Bladder microvascular endothelial cell (primary cell): ENCODE measurements around the gene PCDHGA1. TPM values are rescaled to one million over a fixed set of nuclear protein-coding genes. Genes with fewer than 3 reads are reported as not detected.

ENCODE experiments used
- total RNA-seq: library from RNA; depleted of rRNA; stranded (reverse); fragments of >200 nt; gene quantifications from 2 replicates; pipeline ENCODE4 v1.2.3, GENCODE V29; 2014

Gene PCDHGA1
- total RNA-seq, 1 donor from 2014 or later = 1.1 TPM

DNA sequence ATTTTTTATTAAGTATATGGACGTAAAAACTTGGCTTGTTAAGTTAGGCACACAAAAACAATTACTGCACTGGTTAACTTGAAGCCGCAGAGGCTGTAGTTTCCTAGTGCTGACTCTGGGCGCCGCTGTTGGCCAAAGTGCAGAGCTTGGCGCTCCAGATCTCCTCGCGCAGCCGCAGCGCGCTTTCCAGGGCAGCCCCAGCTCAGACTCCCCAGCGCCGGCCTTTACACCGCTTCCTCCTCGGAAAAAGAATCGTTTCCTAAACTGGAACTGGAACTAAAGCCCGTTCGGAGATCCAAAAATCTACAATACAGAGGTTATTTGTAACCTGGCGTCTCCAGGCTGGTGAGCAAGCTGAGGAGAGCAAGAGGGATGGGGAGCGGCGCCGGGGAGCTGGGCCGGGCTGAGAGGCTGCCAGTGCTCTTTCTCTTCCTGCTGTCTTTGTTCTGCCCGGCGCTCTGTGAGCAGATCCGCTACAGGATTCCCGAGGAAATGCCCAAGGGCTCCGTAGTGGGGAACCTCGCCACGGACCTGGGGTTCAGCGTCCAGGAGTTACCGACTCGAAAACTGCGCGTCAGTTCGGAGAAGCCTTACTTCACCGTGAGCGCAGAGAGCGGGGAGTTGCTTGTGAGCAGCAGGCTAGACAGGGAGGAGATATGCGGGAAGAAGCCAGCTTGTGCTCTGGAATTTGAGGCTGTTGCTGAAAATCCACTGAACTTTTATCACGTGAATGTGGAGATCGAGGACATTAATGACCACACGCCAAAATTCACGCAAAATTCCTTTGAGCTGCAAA lies 67.6 kb downstream of the PCDHGA1 start, which contains the start of gene PCDHGB5:
Gene PCDHGB5, plus strand, starts transcription at position 192 of the 796 bp plus-strand sequence. Its CDS starts 181 bp downstream, at position 373.

DNA sequence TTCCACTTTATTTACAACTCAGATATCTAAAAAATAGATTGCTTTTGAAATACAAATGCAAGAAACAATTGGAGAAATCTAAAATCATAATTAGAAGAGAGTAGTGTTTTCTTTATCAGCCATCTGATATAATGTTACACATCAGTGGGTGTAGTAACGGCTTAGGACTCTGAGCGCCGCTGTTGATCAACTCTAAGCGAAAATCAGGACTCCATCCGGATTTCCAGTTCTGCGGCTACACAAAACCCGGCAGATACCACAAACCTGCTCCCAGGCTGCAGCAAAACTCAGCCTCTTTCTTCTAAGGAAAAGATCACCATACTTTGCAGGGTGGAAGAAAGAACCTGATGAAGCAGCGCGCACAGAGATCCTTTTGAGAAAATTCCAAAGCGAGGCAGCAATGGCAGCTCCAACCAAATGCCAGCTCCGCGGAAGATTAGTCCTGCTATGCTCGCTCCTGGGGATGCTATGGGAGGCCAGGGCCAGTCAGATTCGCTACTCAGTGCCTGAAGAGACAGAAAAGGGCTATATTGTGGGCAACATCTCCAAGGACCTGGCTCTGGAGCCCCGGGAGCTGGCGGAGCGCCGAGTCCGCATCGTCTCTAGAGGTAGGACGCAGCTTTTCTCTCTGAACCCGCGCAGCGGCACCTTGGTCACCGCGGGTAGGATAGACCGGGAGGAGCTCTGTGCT lies 72.4 kb downstream of the PCDHGA1 start, which contains the start of gene PCDHGA9:
Gene PCDHGA9, plus strand, starts transcription at position 226 of the 691 bp plus-strand sequence. Its CDS starts 175 bp downstream, at position 401.

DNA sequence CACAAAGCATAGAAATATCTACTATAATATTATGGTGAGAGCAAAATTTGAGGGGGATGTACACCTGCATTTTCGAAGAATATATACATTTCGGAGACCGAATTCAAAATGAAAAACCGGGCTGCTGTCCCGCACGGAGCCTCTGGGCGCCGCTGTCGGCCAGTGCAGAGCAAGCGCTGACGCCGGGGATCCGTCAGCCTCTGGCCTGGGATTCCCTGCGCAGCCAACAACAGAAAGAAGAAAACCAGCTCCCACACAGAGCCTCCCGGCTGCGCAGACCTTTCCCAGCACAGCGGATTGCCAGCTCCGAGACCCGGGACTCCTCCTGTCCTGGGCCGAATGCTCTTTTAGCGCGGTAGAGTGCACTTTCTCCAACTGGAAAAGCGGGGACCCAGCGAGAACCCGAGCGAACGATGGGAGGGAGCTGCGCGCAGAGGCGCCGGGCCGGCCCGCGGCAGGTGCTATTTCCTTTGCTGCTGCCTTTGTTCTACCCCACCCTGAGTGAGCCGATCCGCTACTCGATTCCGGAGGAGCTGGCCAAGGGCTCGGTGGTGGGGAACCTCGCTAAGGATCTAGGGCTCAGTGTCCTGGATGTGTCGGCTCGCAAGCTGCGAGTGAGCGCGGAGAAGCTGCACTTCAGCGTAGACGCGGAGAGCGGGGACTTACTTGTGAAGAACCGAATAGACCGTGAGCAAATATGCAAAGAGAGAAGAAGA lies 77.6 kb downstream of the PCDHGA1 start, which contains the start of gene PCDHGB6:
Gene PCDHGB6, plus strand, starts transcription at position 232 of the 716 bp plus-strand sequence. Its CDS starts 182 bp downstream, at position 414.

DNA sequence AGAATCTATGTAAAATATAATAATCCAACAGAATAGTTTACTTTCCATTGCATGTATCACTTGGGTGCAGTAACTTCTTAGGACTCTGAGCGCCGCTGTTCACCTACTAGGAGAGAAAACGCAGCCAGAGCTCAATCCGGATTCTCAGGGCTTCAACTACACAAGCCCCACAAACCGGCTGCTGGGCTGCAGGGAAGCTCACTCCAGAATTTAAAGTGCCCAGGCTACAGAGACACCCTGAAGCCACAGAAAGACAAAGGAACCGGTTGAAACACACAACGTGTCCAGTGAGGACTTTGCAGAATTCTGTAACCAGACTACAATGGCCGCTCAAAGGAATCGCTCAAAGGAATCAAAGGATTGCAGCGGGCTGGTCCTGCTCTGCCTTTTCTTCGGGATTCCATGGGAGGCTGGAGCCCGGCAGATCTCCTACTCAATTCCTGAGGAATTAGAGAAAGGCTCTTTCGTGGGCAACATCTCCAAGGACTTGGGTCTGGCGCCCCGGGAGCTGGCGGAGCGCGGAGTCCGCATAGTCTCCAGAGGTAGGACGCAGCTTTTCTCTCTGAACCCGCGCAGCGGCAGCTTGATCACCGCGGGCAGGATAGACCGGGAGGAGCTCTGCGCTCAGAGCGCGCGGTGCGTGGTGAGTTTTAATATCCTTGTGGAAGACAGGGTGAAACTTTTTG lies 82.7 kb downstream of the PCDHGA1 start, which contains the start of gene PCDHGA10:
Gene PCDHGA10, plus strand, starts transcription at position 134 of the 686 bp plus-strand sequence. Its CDS starts 189 bp downstream, at position 323.

DNA sequence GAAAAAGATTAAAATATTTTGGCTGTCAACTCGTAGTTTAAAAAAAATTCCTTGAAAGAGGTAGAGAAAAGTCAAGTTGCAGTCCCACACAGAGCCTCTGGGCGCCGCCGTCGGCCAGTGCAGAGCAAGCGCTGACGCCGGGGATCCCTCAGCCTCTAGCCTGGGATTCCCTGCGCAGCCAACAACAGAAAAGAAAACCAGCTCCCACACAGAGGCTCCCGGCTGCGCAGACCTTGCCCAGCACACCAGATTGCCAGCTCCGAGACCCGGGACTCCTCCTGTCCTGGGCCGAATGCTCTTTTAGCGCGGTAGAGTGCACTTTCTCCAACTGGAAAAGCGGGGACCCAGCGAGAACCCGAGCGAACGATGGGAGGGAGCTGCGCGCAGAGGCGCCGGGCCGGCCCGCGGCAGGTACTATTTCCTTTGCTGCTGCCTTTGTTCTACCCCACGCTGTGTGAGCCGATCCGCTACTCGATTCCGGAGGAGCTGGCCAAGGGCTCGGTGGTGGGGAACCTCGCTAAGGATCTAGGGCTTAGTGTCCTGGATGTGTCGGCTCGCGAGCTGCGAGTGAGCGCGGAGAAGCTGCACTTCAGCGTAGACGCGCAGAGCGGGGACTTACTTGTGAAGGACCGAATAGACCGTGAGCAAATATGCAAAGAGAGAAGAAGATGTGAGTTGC lies 87.3 kb downstream of the PCDHGA1 start, which contains the start of gene PCDHGB7:
Gene PCDHGB7, plus strand, starts transcription at position 184 of the 679 bp plus-strand sequence. Its CDS starts 183 bp downstream, at position 367.

DNA sequence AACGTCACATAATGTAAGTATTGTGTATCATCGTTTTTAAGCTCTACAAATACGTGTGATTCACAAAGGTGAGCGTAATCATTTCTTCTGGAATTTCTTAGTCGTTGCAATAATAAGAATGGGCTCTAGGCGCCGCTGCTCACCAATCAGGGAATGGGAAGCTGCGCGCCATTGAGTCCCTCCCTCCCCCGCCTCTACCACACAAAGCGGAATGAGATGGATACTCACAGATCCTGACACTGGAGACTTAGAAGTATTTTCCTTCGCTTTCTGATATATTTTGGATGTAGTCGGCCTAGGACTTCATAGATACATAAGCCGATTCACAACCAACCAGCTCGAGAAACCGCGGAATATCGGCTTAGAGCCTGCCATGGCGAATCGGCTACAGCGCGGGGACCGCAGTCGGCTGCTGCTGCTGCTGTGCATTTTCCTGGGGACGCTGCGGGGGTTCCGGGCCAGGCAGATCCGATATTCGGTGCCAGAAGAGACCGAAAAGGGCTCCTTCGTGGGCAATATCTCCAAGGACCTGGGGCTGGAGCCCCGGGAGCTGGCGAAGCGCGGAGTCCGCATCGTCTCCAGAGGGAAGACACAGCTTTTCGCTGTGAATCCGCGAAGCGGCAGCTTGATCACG lies 90.7 kb downstream of the PCDHGA1 start, which contains the start of gene PCDHGA11:
Gene PCDHGA11, plus strand, starts transcription at position 197 of the 634 bp plus-strand sequence. Its CDS starts 177 bp downstream, at position 374.

DNA sequence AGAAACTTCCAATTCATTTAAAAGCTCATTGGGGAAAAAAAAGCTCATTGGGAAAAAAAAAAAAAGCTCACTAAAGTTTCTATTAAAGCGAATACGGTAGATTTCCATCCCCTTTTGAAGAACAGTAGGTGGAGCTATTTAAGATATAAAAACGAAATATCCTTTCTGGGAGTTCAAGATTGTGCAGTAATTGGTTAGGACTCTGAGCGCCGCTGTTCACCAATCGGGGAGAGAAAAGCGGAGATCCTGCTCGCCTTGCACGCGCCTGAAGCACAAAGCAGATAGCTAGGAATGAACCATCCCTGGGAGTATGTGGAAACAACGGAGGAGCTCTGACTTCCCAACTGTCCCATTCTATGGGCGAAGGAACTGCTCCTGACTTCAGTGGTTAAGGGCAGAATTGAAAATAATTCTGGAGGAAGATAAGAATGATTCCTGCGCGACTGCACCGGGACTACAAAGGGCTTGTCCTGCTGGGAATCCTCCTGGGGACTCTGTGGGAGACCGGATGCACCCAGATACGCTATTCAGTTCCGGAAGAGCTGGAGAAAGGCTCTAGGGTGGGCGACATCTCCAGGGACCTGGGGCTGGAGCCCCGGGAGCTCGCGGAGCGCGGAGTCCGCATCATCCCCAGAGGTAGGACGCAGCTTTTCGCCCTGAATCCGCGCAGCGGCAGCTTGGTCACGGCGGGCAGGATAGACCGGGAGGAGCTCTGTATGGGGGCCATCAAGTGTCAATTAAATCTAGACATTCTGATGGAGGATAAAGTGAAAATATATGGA lies 100.2 kb downstream of the PCDHGA1 start, which contains the start of gene PCDHGA12:
Gene PCDHGA12, plus strand, starts transcription at position 176 of the 782 bp plus-strand sequence. Its CDS starts 253 bp downstream, at position 429.

DNA sequence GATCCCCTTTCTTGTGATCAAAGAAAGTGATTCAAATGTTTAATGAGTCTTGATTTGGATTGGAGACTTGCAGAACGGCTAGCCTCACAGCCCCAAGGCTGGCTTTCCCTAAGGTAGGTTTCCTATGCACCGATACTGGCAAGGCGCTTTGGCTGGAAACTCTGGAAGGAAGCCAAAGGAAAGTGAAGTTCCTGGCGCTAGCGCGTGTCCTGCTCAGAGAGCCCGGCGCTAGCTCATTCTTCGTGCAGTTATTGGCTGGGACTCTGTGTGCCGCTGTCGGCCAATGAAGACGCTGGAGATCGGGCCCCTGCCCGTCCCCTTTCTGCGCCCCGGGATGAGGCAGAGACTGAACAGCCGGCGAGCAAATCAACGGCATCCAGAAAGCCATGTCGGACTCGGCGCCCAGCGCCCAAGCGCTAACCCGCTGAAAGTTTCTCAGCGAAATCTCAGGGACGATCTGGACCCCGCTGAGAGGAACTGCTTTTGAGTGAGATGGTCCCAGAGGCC lies 145.4 kb downstream of the PCDHGA1 start, which contains the start of gene PCDHGC3:
Gene PCDHGC3, plus strand, starts transcription at position 342 of the 507 bp plus-strand sequence. Its CDS starts 151 bp downstream, at position 493.

DNA sequence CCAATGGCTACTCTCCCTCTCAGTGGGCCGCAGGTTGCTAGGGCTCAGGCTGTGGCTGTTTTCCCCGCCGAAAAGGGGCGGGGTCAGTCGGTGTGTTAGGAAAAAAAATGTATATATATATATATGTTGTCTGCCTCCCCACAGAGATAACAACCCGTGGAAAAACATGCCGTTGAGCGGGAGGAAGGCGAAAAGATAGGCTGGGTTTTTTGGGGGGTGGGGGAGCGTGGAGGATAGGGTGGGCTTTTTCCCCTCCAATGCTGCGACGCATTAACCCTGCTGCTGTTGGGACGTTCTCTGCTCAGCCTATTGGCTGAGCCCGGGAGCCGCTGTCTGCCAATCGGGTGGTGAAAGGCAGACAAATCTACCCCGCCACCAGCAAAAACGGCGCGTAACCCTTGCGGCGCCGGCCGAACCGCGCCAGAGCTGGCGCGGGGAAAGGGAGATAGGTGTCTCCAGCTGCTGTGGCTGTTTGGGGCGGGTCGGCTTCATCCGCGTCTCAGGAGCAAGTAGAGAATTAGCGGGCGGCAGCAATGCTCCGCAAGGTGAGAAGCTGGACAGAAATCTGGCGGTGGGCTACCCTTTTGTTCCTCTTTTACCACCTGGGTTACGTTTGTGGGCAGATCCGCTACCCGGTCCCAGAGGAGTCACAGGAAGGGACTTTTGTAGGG lies 154.5 kb downstream of the PCDHGA1 start, which contains the start of gene PCDHGC4:
Gene PCDHGC4, plus strand, starts transcription at position 390 of the 671 bp plus-strand sequence. Its CDS starts 144 bp downstream, at position 534.

DNA sequence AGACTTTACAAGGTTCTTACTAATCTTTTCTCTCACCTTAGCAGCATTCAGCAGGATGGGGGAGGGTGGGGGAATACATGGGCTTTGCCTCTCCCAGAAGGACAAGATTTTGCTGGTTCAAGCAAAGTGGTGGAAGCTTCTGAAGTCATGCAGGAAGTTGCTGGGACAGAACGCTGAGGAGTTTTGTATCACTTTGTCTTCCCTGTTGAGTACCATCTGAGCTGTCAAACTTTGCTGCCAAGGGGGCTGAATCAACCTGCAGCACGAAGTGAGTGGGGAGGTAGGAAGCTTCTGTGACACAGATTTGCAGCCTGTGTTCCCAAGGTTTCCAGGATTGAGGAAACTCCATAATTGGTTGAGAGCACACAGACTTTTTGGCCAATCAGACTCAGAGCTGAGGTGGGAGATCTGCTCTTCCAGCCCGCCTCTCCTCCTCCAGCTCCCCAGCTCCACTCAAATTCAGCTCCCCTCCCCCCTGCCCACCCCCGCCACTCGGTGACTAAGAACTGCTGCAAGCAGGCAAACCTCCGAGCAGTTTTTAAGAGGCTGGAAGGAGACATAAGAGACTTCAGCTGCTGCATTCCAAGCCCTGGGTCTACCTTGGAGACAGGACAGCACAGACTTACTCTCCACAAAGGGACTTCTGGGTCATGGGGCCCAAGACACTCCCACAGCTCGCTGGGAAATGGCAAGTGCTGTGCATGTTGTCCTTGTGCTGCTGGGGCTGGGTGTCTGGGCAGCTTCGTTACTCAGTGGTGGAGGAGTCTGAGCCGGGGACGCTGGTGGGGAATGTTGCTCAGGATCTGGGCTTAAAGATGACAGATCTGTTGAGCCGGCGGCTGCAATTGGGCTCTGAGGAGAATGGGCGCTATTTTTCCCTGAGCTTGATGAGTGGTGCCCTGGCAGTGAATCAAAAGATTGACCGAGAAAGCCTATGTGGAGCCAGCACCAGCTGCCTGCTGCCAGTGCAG lies 158.6 kb downstream of the PCDHGA1 start, which contains the start of gene PCDHGC5:
Gene PCDHGC5, plus strand, starts transcription at position 491 of the 971 bp plus-strand sequence. Its CDS starts 160 bp downstream, at position 651.

Other genes with a start within 250 kb of the PCDHGA1 start
- gene PCDHB2, start 235.9 kb upstream of the PCDHGA1 start, total RNA-seq = 0.81 and 2.3 TPM in 2 replicates
- gene PCDHB3, start 230.0 kb upstream of the PCDHGA1 start, total RNA-seq = 0.32 and 1.2 TPM in 2 replicates
- under 0.01 and 0.25 TPM in 2 replicates for gene PCDHB4, start 208.7 kb upstream of the PCDHGA1 start, total RNA-seq
- gene PCDHB5, start 195.3 kb upstream of the PCDHGA1 start, total RNA-seq = 0.32 and 3.6 TPM in 2 replicates
- gene PCDHB6, start 180.5 kb upstream of the PCDHGA1 start, total RNA-seq = 0.25 TPM in 1 of 2 replicates, not detected in the other
- gene PCDHB7, start 157.9 kb upstream of the PCDHGA1 start, total RNA-seq = 0.16 and 1.5 TPM in 2 replicates
- 0.16 and 1.3 TPM in 2 replicates for gene PCDHB8, start 152.7 kb upstream of the PCDHGA1 start, total RNA-seq
- under 0.01 and 0.63 TPM in 2 replicates for gene PCDHB16, start 148.1 kb upstream of the PCDHGA1 start, total RNA-seq
- 0.16 and 0.31 TPM in 2 replicates for gene PCDHB9, start 143.4 kb upstream of the PCDHGA1 start, total RNA-seq
- 0.49 and 1.6 TPM in 2 replicates for gene PCDHB10, start 138.2 kb upstream of the PCDHGA1 start, total RNA-seq
- gene PCDHB11, start 130.9 kb upstream of the PCDHGA1 start, total RNA-seq = 0.16 and 0.69 TPM in 2 replicates
- 0.16 and 1.3 TPM in 2 replicates for gene PCDHB12, start 121.8 kb upstream of the PCDHGA1 start, total RNA-seq
- gene PCDHB13, start 116.6 kb upstream of the PCDHGA1 start, total RNA-seq = 0.32 and 3.3 TPM in 2 replicates
- gene PCDHB14, start 107.2 kb upstream of the PCDHGA1 start, total RNA-seq = 0.49 and 1.8 TPM in 2 replicates
- gene PCDHB15, start 85.1 kb upstream of the PCDHGA1 start, total RNA-seq = 0.32 and 1.2 TPM in 2 replicates
- gene SLC25A2, start 26.5 kb upstream of the PCDHGA1 start, total RNA-seq = 0.16 and 0.44 TPM in 2 replicates
- 53.3 and 79.0 TPM in 2 replicates for gene TAF7, start 9.7 kb upstream of the PCDHGA1 start, total RNA-seq
- 0.81 and 1.9 TPM in 2 replicates for gene PCDHGA2, start 8.2 kb downstream of the PCDHGA1 start, total RNA-seq
- gene PCDHGA3, start 13.3 kb downstream of the PCDHGA1 start, total RNA-seq = 0.32 and 0.82 TPM in 2 replicates
- 0.65 and 2.8 TPM in 2 replicates for gene PCDHGB1, start 19.6 kb downstream of the PCDHGA1 start, total RNA-seq
- gene PCDHGA4, start 24.5 kb downstream of the PCDHGA1 start, total RNA-seq = 1.3 and 6.1 TPM in 2 replicates
- gene PCDHGB2, start 29.5 kb downstream of the PCDHGA1 start, total RNA-seq = 1.1 and 5.1 TPM in 2 replicates
- gene PCDHGA5, start 33.6 kb downstream of the PCDHGA1 start, total RNA-seq = 0.49 and 2.0 TPM in 2 replicates
- 1.5 and 8.4 TPM in 2 replicates for gene PCDHGB3, start 39.7 kb downstream of the PCDHGA1 start, total RNA-seq
- 1.5 and 4.1 TPM in 2 replicates for gene PCDHGA6, start 43.4 kb downstream of the PCDHGA1 start, total RNA-seq
- gene PCDHGA7, start 52.2 kb downstream of the PCDHGA1 start, total RNA-seq = 0.65 and 3.3 TPM in 2 replicates
- 8.3 and 20.1 TPM in 2 replicates for gene PCDHGB4, start 57.2 kb downstream of the PCDHGA1 start, total RNA-seq
- gene PCDHGA8, start 62.1 kb downstream of the PCDHGA1 start, total RNA-seq = 0.65 and 3.0 TPM in 2 replicates
- gene PCDHGB5, start 67.4 kb downstream of the PCDHGA1 start, total RNA-seq = 8.1 and 23.0 TPM in 2 replicates
- gene PCDHGA9, start 72.3 kb downstream of the PCDHGA1 start, total RNA-seq = 0.97 and 4.5 TPM in 2 replicates
- 1.6 and 3.9 TPM in 2 replicates for gene PCDHGB6, start 77.5 kb downstream of the PCDHGA1 start, total RNA-seq
- gene PCDHGA10, start 82.5 kb downstream of the PCDHGA1 start, total RNA-seq = 2.1 and 5.2 TPM in 2 replicates
- gene PCDHGB7, start 87.2 kb downstream of the PCDHGA1 start, total RNA-seq = 3.2 and 12.3 TPM in 2 replicates
- 4.0 and 14.5 TPM in 2 replicates for gene PCDHGA11, start 90.5 kb downstream of the PCDHGA1 start, total RNA-seq
- 1.8 and 6.2 TPM in 2 replicates for gene PCDHGA12, start 100.0 kb downstream of the PCDHGA1 start, total RNA-seq
- gene PCDHGC3, start 145.5 kb downstream of the PCDHGA1 start, total RNA-seq = 6.5 and 22.3 TPM in 2 replicates
- 0.49 and 2.8 TPM in 2 replicates for gene PCDHGC4, start 154.5 kb downstream of the PCDHGA1 start, total RNA-seq
- 0.32 and 1.4 TPM in 2 replicates for gene PCDHGC5, start 158.6 kb downstream of the PCDHGA1 start, total RNA-seq